ENCODE results near the gene TRMT44. TPM values are rescaled to one million over a fixed set of nuclear protein-coding genes. Genes with fewer than 3 reads are reported as not detected.

Gene TRMT44
- total RNA-seq, 4 donors from 2014 or later, result 39.0 to 61.0 (median 49.2) TPM

- no peak for DNase-seq (ENCODE audit: low spot score in 2 of 2)
- intact Hi-C loops (cut with DNase I; ENCODE audit: low total_unique reads), result no loop called here
- 74 to 79% methylated on average over 3 of the region's 3 CpGs for WGBS, 2 donors
- no peak overlapping the region for H3K4me3 ChIP-seq (ENCODE audit: low read depth, poor library complexity, severe bottlenecking)
- TF ChIP-seq POLR2A (IDR thresholded peaks at IDR 0.05) (no peak), CTCF (IDR thresholded peaks at IDR 0.05) (no peak)
Measured at GRCh38 chr4:8446122-8446521, 5.5 kb downstream of the TRMT44 start.

- intact Hi-C loops (cut with DNase I; ENCODE audit: low total_unique reads), result no loop called here
- DNase-seq (ENCODE audit: low spot score in 2 of 2), result no peak
- TF ChIP-seq POLR2A (IDR thresholded peaks at IDR 0.05) (no peak), CTCF (IDR thresholded peaks at IDR 0.05) (no peak)
- H3K4me3 ChIP-seq (ENCODE audit: low read depth, poor library complexity, severe bottlenecking), result no peak overlapping the region
- 68 to 81% methylated on average over 11 of the region's 11 CpGs for WGBS, 2 donors
Measured at GRCh38 chr4:8451440-8452182, 11.0 kb downstream of the TRMT44 start.

GRCh38 chr4:8453957-8454356, 13.4 kb downstream of the TRMT44 start:
- 87 to 91% methylated on average over 3 of the region's 3 CpGs for WGBS, 2 donors
- H3K4me3 ChIP-seq (ENCODE audit: low read depth, poor library complexity, severe bottlenecking), result no peak overlapping the region
- intact Hi-C loops (cut with DNase I; ENCODE audit: low total_unique reads), result no loop called here
- no peak for DNase-seq (ENCODE audit: low spot score in 2 of 2)
- TF ChIP-seq POLR2A (IDR thresholded peaks at IDR 0.05) (no peak), CTCF (IDR thresholded peaks at IDR 0.05) (no peak)

- WGBS, 2 donors, result 71 to 73% methylated on average over 9 of the region's 9 CpGs
- TF ChIP-seq CTCF (IDR thresholded peaks at IDR 0.05) (no peak), POLR2A (IDR thresholded peaks at IDR 0.05) (no peak)
- intact Hi-C loops (cut with DNase I; ENCODE audit: low total_unique reads), result no loop called here
- no peak for DNase-seq (ENCODE audit: low spot score in 2 of 2)
- no peak overlapping the region for H3K4me3 ChIP-seq (ENCODE audit: low read depth, poor library complexity, severe bottlenecking)
Measured at GRCh38 chr4:8457646-8458252, 17.2 kb downstream of the TRMT44 start.

- intact Hi-C loops (cut with DNase I; ENCODE audit: low total_unique reads), result no loop called here
- no peak overlapping the region for H3K4me3 ChIP-seq (ENCODE audit: low read depth, poor library complexity, severe bottlenecking)
- WGBS, 2 donors, result 77 to 87% methylated on average over 8 of the region's 8 CpGs
- no peak for TF ChIP-seq POLR2A (IDR thresholded peaks at IDR 0.05)
- no peak for TF ChIP-seq CTCF (IDR thresholded peaks at IDR 0.05)
- no peak for DNase-seq (ENCODE audit: low spot score in 2 of 2)
Measured at GRCh38 chr4:8459867-8460445, 19.4 kb downstream of the TRMT44 start.
